ENCODE results near the gene GRM4. TPM values are rescaled to one million over a fixed set of nuclear protein-coding genes. Genes with fewer than 3 reads are reported as not detected.

The GRM4 gene
- total and polyA plus RNA-seq, 2 donors from 2014 or later, result not detected

DNA sequence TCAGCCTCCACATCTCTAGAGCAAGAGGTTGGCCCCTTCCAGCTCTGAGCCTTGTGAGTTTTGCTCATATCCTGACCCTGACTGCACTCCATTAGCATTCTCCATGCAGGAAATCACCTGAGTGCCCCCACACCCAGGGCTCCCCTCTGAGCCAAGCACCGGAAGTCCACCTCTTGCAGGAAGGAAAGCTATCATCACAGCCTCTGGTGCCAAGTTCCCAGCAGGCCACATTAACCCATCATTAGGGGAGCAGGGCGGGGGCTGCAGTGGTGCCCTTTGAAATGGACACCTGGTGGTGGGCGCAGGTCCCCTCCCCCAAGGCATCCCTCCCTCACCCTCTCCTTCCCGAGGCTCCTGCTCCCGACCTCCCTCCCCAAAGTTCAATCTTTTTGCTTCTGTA, 16.1 kb downstream of the GRM4 start:
- Histone ChIP-seq H3K27me3 (ENCODE audit: control insufficient read depth, insufficient read depth, low read length) (no peaks in the 10 kb centered on the region), H3K9me3 (ENCODE audit: control insufficient read depth in 2 of 3, insufficient read depth in 1 of 3, low read length in 3 of 3) (no peaks in the 10 kb centered on the region)
- intact Hi-C loops (cut with DNase I), result no loop called here

DNA sequence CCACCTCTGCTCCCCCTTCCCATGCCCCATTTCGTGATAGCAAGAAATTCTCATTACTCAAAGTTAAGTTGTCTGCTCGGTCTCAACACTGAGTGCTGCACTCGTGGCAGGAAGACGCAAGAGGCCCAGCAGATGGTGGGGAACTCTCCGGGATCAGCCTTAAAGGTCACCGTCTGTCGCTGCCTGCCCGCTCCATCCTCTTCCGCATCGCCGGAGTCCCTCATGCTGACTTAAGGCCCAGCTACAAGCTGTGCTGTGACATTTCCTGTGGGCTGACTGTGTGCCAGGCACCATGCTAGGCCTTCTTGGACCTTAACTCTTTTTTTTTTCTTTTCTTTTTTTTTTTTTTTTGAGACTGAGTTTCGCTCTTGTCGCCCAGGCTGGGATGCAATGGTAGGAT, 17.8 kb downstream of the GRM4 start:
- Histone ChIP-seq H3K27ac (ENCODE audit: low read depth in 2 of 2, low read length in 2 of 2) (no peak overlapping the region), H3K9ac (ENCODE audit: low read length in 3 of 3) (no peak overlapping the region), H3K27me3 (ENCODE audit: control insufficient read depth, insufficient read depth, low read length) (no peaks in the 10 kb centered on the region), H3K4me1 (ENCODE audit: control insufficient read depth in 2 of 3, insufficient read depth in 2 of 3, low read depth in 1 of 3, low read length in 3 of 3) (no peaks in the 10 kb centered on the region), H3K9me3 (ENCODE audit: control insufficient read depth in 2 of 3, insufficient read depth in 1 of 3, low read length in 3 of 3) (no peaks in the 10 kb centered on the region), H3K36me3 (ENCODE audit: control insufficient read depth in 2 of 3, insufficient read depth in 3 of 3, low read length in 3 of 3) (no peaks in the 10 kb centered on the region), H3K4me3 (ENCODE audit: low read length in 3 of 3) (no peak overlapping the region)
- DNase-seq, result no peak
- FAIRE-seq, result no peak
- intact Hi-C loops (cut with DNase I), result no loop called here
- TF ChIP-seq, protein P1, sequence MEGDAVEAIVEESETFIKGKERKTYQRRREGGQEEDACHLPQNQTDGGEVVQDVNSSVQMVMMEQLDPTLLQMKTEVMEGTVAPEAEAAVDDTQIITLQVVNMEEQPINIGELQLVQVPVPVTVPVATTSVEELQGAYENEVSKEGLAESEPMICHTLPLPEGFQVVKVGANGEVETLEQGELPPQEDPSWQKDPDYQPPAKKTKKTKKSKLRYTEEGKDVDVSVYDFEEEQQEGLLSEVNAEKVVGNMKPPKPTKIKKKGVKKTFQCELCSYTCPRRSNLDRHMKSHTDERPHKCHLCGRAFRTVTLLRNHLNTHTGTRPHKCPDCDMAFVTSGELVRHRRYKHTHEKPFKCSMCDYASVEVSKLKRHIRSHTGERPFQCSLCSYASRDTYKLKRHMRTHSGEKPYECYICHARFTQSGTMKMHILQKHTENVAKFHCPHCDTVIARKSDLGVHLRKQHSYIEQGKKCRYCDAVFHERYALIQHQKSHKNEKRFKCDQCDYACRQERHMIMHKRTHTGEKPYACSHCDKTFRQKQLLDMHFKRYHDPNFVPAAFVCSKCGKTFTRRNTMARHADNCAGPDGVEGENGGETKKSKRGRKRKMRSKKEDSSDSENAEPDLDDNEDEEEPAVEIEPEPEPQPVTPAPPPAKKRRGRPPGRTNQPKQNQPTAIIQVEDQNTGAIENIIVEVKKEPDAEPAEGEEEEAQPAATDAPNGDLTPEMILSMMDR (IDR thresholded peaks at IDR 0.05; ENCODE audit: borderline replicate concordance, extremely low read depth, insufficient read depth), result no peak

More for the DNA sequence above, 16.1 kb downstream of the GRM4 start:
- Histone ChIP-seq H3K27ac (ENCODE audit: low read depth in 2 of 2, low read length in 2 of 2) (no peak overlapping the region), H3K36me3 (ENCODE audit: control insufficient read depth in 2 of 3, insufficient read depth in 3 of 3, low read length in 3 of 3) (no peaks in the 10 kb centered on the region), H3K9ac (ENCODE audit: low read length in 3 of 3) (no peak overlapping the region), H3K4me1 (ENCODE audit: control insufficient read depth in 2 of 3, insufficient read depth in 2 of 3, low read depth in 1 of 3, low read length in 3 of 3) (no peaks in the 10 kb centered on the region), H3K4me3 (ENCODE audit: low read length in 3 of 3) (no peak overlapping the region)
- FAIRE-seq, result no peak
- no peak for DNase-seq
- TF ChIP-seq, protein P1 (IDR thresholded peaks at IDR 0.05; ENCODE audit: borderline replicate concordance, extremely low read depth, insufficient read depth), result no peak

DNA sequence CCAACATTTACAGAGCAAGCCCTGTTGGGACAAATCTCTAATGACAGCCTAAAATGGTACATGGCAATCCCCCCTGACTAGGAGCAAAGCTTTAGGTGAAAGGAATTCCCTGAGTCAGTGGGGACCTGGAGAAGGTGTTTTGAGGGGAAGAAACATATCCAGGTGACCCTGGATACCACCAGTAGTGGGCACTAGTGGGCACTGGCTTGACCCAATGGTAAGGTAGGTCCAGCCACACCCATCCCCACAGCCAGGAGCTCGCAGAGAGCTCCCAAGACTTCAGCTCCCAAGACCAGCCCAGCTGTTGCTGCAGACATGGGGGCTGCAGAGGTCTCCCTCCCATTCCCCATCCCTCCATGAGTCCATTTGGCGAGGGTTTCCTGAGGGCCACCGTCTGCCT, 19.5 kb downstream of the GRM4 start:
- DNase-seq (no peak), FAIRE-seq (no peak)
- Histone ChIP-seq H3K27ac (ENCODE audit: low read depth in 2 of 2, low read length in 2 of 2) (no peak overlapping the region), H3K4me3 (ENCODE audit: low read length in 3 of 3) (no peak overlapping the region), H3K36me3 (ENCODE audit: control insufficient read depth in 2 of 3, insufficient read depth in 3 of 3, low read length in 3 of 3) (no peaks in the 10 kb centered on the region), H3K4me1 (ENCODE audit: control insufficient read depth in 2 of 3, insufficient read depth in 2 of 3, low read depth in 1 of 3, low read length in 3 of 3) (no peaks in the 10 kb centered on the region), H3K9ac (ENCODE audit: low read length in 3 of 3) (no peak overlapping the region), H3K9me3 (ENCODE audit: control insufficient read depth in 2 of 3, insufficient read depth in 1 of 3, low read length in 3 of 3) (no peaks in the 10 kb centered on the region), H3K27me3 (ENCODE audit: control insufficient read depth, insufficient read depth, low read length) (no peaks in the 10 kb centered on the region)
- TF ChIP-seq, protein P1 (IDR thresholded peaks at IDR 0.05; ENCODE audit: borderline replicate concordance, extremely low read depth, insufficient read depth), result no peak
- intact Hi-C loops (cut with DNase I), result no loop called here

DNA sequence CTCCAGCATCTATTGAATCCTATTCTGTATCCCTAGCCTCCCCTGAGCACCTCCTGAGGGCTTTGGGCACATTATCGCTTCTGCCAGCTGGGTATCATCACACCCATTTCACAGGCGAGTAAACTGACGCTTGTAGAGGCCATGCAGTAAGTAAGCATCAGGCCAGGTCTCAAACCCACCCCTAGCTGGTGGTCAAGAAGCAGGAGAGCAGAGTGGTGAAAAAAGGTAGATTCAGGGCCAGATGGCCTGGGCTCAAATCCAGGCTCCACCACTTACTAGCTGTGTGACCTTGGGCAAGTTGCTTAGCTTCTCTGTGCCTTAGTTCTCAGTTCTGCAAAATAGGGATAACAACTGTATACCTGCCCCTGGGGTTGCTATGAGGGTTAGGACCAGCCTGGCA, 19.9 kb downstream of the GRM4 start:
- no peaks in the 10 kb centered on the region for H3K36me3 ChIP-seq (ENCODE audit: control insufficient read depth in 2 of 3, insufficient read depth in 3 of 3, low read length in 3 of 3)
- H3K4me1 ChIP-seq (ENCODE audit: control insufficient read depth in 2 of 3, insufficient read depth in 2 of 3, low read depth in 1 of 3, low read length in 3 of 3), result no peaks in the 10 kb centered on the region
- no peaks in the 10 kb centered on the region for H3K27me3 ChIP-seq (ENCODE audit: control insufficient read depth, insufficient read depth, low read length)
- H3K27ac ChIP-seq (ENCODE audit: low read depth in 2 of 2, low read length in 2 of 2), result no peak overlapping the region
- FAIRE-seq (no peak), DNase-seq (no peak)
- no peak overlapping the region for H3K4me3 ChIP-seq (ENCODE audit: low read length in 3 of 3)
- no peaks in the 10 kb centered on the region for H3K9me3 ChIP-seq (ENCODE audit: control insufficient read depth in 2 of 3, insufficient read depth in 1 of 3, low read length in 3 of 3)
- TF ChIP-seq, protein P1 (IDR thresholded peaks at IDR 0.05; ENCODE audit: borderline replicate concordance, extremely low read depth, insufficient read depth), result no peak
- no peak overlapping the region for H3K9ac ChIP-seq (ENCODE audit: low read length in 3 of 3)
- intact Hi-C loops (cut with DNase I), result no loop called here
